Activated CD4-positive, alpha-beta T cell treated with anti-CD3 and anti-CD28 coated beads, Interleukin-2, amount 50 U/mL, for 1 hour (primary cell): ENCODE measurements around the gene ANKRD11.
"Not testable (repeated sequence)": the region's sequence is repeated elsewhere in the genome, so short reads cannot be mapped to it uniquely, and the experiment has no call there.

Source experiments
- DNase-seq: peaks from one replicate; pipeline ENCODE4 v3.0.0-alpha.2; 2020

The ANKRD11 gene

DNA sequence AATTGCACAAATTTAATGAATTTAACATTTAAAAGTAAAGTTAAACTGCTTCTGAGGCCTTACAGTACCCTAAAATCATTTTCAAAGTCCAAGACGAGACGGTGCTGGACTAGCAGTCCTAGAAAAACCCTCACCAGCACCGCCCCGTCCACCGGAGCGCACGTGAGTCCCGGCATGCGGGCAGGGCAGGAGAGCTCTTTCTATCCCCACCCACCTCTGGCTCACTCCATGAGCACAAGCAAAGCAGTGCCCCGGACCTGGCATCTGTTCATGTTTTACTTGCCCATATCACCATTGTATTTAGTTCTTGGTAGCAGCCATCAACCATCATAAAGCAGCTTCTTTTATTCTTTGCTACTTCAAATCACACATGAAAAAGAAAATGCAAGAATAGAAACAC is 41.7 kb downstream of the ANKRD11 start:
- DNase-seq: no peak

DNA sequence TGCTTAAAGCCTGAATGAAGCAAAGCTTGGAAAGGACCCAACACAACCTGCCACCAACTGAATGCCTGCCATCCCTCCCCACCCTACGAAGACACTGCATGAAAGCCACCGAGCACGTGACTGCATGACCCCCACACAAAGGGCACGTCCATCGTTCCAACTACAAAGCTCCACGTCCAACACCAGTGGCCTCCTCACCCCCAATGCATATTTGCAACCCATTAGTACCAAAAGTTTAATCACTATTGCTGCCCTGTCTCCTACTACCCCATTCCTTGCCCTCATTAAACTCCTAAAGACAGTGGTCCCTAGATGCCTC is 43.4 kb downstream of the ANKRD11 start:
- no peak for DNase-seq

DNA sequence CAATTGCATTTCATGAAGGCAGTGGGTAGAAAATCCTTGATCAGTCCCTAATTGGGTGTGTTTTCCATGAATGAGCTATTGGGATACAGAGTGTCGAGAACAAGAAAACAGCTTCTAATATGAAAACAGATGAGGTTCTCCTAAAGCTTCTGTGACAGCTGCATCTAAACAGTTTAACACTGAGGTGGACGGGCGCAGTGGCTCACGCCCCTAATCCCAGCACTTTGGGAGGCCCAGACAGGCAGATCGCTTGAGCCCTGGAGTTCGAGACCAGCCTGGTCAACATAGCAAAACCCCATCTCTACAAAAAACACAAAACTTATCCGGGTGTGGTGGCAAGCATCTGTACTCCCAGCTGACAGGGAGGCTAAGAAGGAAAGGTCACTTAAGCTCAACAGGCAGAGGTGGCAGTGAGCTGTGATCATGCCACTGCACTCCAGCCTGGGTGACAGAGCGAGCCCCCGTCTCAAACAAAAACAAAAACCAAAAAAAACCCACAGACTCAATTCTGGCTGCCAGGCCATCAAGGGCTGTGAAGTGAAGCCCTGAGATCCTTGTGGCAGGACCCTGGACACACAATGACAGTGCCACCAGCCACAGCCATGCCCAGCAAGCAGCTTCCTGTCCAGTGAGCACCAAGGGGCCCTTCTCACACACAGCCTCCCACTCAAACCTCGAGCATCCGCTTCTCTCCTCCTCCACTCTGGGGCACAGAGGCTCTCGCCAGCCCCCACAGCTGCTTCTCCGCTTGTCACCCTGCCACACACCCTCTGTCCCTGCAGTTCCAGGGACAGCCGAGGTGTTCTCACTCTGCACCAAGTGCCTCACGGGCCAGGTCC is 44.0 kb downstream of the ANKRD11 start:
- no peak for DNase-seq

DNA sequence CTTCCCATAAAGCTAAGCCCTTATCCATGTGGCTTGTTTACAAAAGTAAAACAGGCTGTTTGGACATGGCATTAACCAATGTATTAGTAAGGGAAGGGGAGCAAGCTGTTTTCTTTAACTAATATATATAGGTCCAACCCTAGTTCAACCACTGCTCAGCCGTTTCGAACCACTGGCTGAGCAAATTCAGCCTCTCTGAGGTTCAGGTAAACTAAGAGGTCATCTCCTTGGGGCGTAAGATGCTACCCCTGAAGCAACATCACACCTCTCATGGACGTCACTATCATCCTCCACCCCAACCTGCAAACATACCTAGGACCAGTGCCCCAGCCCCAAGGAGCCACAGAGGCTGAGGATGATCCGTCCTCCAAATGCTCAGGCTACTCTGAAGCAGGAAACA is 45.2 kb downstream of the ANKRD11 start:
- DNase-seq: no peak

DNA sequence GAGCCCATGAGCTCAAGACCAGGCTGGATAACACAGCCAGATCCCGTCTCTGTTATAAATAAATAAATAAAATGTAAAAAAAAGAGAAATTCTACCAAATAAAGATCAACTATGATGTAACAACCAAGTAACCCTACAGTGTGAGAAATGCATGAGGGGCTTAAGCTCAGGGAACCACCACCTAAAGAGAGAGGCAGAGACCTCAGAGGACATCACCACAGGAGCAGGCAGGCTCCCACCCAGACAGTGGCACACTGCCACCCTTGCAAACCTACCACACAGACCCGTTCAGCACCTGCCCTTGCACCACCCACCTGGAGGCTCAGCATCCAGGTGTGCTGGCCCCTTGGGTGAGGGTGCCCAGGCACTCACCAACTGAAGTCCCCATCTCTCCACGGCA is 45.6 kb downstream of the ANKRD11 start:
- no peak for DNase-seq

DNA sequence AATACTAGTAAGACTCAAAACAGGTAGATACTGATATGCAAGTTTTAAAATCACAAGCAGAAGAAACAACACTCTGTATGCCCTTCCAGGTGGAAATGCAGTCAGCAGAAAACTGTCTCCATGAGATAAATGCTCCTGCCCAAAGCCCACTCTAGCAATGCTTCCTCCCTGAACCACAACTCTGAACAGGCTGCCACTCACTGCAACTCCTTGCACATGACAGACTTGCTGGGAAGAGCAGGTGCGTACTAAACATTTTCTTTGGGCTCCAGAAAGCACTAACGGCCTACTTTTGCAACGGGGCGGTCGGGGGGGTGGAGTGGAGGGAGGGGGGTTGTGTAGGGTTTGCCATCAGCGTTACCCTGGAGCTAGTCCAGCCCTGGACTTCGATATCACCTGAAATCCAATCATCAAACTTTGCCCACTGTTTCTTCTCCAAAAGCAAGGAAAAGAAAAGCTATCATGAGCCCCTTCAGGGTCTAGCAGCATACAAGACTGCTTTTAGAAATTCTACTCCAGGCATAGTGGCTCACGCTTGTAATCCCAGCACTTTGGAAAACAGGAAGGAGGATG is 46.1 kb downstream of the ANKRD11 start:
- DNase-seq: no peak

DNA sequence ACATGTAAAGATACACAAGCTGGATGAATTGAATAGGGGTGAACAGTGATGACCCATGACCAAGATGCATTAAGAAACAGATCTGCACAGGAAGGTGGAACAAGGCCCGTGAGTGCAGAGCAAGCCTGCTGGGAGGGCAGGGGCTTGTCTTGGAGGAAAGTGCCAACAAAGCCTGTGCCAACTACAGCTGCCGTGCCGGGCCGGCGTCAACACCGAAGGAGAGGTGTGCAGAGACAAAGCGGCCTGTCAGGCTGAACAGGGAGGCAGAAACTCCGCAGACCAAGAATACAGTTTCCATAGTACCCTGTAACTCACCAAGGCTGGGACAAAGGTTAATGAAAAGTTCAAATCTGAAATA is 46.7 kb downstream of the ANKRD11 start:
- no peak for DNase-seq

DNA sequence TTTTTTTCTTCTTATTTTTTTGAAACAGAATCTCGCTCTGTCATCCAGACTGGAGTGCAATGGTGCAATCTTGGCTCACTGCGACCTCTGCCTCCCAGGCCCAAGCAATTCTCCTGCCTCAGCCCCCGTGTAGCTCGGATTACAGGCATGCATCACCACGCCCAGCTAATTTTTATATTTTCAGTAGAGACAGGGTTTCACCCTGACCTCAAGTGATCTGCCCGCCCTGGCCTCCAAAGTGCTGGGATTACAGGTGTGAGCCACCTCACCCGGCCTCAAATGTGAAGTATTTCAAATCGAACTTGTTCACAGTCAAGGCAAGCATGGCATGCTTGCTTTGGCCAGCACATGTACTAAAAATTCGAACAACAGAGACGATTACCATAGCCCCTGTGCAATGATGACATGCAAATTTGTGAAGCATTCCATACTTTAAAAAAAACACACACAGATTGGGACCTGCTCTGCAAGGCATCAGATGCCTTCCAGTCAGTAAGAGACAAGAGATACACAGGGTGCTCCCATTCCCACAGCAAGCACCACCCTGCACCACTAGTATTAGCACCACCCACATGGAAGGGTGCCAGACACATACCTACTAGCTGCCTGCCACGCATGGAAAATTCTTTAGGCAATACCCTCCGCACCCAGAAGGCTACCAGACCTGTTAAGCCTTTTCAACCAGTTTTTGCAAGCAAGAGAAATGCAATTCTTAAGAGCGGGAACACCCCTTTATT is 47.2 kb downstream of the ANKRD11 start:
- no peak for DNase-seq

DNA sequence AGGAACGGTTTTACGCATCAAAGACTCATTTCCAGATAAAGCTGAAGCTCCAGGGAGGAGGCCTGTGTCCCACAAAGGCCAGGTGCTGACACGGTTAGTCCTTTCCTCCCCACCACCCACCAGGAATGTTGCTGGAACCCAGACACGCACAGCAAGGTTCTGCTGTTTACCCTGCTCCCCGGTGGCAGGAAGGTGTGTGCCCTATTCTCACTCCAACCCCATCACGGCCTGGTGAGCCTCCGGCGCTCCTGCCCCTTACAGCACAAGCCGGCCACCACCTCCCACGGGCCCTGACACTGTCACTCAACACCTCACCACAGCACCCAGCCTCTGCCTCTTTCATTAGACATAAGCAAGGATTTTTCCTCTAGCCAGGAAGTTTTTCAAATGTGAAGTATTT is 47.8 kb downstream of the ANKRD11 start:
- DNase-seq: no peak

DNA sequence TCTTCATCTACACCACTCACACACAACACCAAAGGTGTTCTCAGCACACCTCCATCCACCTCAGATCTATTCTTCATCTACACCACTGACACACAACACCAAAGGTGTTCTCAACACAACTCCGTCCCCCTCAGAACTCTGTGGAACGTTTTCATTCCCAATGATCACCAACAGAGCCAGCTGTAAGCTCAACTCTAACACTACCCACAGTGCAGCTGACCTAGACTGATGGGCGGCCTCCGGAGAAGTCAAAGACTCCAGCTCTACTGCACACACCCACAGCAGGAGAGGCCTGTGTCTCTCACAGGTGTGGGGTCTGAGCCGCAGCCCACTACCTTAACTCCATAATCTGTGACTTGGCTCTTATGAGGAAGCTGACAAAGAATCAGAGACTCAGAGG is 50.7 kb downstream of the ANKRD11 start:
- DNase-seq: no peak

DNA sequence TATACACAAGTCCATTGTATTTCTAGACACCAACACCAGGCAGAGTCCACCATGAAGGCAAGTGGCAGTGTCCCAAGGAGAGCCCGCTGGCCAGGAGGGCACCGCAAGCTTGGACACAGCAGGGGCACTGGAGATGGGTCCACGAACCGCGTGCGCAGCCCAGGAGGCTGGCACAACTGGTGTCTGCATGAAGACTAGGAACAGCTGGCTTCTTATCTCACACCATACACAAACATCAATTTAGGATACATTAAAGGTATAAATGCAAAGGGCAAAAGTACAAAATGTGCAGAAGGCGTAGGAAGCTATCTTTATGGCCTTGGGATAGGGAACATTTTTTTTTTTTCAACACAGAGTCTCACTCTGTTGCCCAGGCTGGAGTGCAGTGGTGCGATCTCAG is 52.4 kb downstream of the ANKRD11 start:
- DNase-seq: no peak

DNA sequence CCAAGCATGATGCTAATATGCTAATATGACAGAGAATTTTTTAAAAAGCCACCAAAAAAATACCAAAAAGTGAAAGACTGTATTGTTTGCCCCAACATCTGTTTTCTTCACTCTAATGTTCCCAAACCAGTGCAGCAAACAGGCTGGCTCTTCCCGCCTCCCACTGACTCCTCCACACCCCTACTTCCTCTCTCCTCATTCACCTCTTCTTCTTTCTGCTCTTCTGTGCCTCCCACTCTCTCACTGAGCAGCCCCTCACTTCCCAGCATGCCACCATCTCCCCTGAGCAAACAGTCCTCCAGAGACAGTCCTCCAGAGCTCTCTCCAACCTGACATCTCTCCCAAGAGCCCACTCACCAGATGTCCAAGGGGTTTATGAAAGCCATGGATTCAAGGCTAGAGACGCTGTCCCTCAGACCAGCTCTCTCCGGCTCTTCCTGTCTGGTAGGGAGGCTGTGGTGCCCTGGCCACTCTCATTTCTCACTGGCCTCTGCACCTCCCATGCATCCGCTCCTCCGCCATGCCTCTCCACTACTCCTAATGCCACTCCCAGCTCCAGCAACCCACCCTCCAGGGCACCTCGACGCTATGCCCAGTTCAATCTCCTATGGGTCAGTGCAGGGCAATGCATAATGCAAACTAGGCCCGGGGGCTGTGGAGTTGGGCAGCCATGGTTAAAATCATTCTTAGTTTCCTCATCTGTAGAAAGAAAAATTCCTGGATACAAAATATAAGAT is 52.9 kb downstream of the ANKRD11 start:
- DNase-seq: no peak

DNA sequence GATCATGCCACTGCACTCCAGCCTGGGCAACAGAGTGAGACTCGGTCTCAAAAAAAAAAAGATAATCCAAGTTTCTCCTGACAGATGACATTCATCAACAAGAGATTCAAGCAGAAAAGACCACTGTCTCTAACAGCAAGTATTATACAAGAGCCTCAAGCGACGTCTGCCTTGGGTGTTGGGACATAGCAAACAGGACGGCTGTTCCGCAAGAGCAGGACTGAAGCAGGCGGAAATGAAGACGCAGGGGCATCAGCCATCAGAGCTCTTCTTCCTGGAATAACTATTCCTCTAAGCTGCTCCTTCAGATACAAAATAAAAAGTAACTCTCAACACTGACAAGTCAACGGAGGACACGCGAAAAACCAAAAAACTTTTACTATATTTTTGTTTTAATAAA is 54.0 kb downstream of the ANKRD11 start:
- DNase-seq: no peak

DNA sequence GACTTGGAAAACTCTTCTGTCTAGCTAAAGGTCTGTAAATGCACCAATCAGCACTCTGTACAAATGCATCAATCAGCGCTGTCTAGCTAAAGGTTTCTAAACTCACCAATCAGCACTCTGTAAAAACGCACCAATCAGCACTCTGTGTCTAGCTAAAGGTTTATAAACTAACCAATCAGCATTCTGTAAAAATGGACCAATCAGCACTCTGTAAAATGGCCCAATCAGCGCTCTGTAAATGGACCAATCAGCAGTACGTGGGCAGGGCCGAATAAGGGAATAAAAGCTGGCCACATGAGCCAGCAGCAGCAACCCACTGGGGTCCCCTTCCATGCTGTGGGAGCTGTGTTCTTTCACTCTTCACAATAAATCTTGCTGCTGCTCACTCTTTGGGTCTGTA is 55.3 kb downstream of the ANKRD11 start:
- not testable (repeated sequence) for DNase-seq

DNA sequence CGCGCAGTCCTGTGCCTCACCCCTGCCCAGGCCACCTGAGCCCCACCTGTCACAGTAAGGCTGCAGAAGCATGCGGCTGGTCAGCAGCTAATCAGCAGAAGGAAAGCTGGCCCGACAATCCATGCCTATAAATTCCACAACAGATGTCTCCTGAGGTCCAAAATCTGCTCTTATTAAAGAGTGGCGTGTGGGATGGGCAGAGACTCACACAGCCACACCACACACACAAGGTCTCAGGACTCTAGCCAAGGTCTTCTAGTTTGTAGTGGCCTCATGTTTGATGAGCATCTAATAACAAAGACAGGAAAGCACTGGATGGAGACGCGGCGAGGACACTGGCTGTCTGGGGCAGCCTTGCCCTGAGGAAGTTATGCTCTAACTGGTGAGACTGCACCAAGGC is 55.9 kb downstream of the ANKRD11 start:
- no peak for DNase-seq

DNA sequence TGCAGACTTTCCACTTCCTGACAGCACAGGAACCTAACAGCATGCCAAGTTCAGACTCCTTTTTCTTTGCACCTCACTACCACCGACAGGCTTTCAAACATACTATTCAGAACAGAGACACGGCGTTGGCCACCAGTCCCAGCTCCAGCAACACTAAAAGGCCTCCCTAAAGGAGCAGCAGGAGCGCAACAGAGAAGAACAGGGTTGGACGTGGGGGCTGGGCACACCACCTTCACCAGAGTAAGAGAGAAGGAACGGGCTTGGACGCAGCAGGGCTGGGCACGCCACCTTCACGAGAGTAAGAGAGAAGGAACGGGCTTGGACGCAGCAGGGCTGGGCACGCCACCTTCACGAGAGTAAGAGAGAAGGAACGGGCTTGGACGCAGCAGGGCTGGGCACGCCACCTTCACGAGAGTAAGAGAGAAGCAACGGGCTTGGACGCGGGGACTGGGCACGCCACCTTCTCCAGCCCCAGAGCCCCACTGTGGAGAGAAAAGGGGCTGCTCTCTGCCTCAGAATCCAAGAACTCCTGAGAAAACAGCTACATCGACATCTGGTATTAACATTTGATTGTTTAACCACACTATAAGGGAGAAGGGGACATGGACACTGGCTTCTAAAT is 56.9 kb downstream of the ANKRD11 start:
- DNase-seq: not testable (repeated sequence)

DNA sequence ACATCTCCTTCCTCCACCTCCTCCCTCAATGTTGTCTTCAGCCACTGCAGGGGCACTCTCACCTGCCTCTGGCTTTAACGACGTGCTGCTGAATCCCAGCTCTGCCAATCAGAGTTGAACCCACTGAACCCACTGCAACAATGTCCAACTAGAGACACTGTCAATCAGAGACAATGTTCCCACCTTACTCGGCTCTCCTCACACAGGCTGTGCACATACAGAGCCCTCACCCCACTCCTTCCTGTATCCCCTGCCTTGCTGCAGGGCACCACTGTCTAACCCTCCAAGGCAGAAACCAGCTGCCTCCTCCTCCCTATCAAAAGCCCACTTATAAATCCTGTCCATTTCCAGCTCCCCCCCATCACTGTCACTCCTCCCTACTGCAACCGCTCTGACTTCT is 58.7 kb downstream of the ANKRD11 start:
- no peak for DNase-seq

DNA sequence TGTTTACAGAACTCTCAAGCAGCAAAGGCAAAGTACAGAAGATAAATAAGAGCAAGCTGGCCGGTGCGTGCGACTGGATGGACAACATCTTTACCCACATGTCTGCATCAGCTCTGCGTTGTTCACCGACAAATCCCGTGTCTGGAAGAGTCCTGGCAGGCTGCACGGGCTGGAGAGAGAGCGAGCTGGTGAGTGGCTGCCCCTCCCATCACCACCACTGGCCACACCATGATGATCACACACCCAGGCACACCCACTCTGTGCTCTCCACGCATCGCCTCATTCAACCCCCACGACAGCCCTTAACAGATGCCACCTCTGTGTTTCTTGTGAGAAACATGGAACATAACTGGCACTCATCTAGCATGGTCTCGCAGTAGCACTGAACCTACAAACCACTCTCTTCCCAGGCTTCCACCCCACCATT is 59.2 kb downstream of the ANKRD11 start:
- DNase-seq: no peak

DNA sequence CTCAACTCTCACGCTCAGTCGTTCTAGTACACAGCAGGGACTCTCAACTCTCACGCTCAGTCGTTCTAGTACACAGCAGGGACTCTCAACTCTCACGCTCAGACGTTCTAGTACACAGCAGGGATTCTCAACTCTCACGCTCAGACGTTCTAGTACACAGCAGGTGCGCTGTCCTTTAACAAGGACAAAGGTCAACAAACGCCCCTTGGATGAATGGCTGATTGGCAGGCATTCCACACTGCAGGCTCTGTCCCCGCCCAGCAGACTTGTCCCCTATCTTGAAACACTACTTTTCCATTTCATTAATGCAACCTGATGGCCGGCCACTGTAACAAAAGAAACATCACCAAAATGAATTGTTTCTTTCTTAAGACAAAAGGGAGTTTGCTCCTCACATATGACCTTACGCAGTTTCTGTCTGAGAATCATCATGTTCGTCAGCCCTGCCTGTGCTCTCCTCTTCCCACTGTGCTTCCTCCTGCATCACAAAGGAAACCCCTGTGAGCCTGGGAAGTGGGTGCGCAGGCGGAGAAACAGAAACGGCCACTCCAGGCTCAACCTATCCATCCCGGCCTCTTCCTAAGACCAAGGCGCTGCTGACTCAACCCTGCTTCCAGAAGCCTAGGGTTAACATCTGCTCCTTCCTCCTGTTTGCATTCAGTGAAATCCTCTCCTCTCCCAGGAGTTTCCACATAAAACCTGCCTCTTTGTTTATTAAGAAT is 59.8 kb downstream of the ANKRD11 start:
- no peak for DNase-seq

DNA sequence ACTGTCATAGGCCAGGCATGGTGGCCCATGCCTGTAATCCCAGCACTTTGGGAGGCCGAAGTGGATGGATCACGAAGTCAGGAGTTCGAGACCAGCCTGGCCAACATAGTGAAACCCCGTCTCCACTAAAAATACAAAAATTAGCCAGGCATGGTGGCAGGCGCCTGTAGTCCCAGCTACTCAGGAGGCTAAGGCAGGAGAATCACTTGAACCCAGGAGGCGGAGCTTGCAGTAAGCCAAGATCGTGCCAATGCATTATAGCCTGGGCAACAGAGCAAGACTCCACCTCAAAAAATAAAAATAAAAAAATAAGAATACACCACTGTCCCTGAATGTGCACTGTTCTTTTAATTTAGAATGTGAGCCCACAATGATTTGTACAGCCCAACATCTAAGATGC is 61.8 kb downstream of the ANKRD11 start:
- DNase-seq: not testable (repeated sequence)

DNA sequence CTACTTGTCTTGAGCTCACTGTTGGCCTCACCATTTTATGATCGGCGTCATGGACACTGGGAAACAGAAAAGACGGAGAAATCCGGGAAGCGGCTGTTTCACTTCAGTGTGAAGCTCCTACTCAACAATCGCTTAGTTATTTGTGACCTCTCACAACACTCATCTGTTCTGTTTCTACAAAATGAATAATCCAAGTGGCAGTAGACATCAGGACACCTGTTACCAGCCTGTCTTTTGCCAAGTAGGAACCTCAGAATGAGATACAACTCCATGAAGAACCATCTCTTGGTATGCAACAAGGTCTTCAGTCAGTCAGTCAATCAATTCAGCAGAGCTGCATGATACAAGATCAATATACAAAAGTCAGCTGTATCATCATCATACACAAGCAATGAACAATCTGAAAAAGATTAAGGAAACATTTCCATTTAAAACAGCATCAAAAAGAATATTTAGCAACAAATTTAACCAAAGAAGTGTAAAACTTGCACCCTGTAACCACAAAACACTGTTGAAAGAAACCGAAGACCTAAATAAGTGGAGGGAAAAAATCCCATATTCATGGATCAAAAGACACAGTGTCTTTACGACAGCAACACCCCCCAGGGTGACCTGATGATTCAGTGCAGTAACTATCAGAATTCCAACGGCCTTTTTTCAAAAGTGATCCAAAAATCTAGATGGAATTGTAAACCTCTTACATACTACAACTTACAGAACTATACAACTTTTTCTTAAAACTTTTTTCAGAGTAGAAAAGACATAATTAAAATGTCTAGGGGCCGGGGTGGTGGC is 63.4 kb downstream of the ANKRD11 start:
- DNase-seq: no peak

DNA sequence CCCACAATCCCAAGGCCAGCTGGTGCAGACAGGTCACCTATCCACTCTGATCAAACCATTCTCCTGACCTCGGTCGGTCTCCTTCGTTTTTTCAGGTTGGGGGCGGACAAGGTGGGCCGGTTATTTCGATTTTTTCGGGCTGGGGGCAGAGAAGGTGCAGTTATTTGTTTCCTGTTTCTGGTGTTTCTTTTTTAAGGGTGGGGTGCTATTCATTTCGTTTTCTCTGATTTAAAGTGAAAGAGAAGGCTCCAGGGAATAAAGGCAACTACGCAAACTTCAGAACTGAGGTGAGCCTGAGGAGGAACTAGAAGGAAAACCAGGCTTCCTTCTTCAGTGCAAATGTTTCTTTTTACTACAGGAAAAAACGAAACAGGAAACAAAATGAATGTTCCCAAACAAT is 64.8 kb downstream of the ANKRD11 start:
- DNase-seq: no peak
